SK-N-SH (cell line): ENCODE results near the gene THEM4.
"Not testable (repeated sequence)": the region's sequence is repeated elsewhere in the genome, so short reads cannot be mapped to it uniquely, and the experiment has no call there.

Source experiments
- USF1 ChIP-seq: IDR thresholded peaks from 2 replicates; pipeline ENCODE4 v1.4.0; 2012; ENCODE audit warnings: low read depth, borderline replicate concordance
- YY1 ChIP-seq: IDR thresholded peaks from 2 replicates; pipeline ENCODE4 v1.4.0; 2012; ENCODE audit warnings: low read depth, mild to moderate bottlenecking
- TF ChIP-seq, protein P1 (sequence below): fragments of 200-600 bp; sonication (generic); IDR thresholded peaks from 2 replicates; pipeline ENCODE4 v1.6.1; 2017; ENCODE audit warnings: antibody characterized with exemption, mild to moderate bottlenecking, moderate library complexity

DNA sequence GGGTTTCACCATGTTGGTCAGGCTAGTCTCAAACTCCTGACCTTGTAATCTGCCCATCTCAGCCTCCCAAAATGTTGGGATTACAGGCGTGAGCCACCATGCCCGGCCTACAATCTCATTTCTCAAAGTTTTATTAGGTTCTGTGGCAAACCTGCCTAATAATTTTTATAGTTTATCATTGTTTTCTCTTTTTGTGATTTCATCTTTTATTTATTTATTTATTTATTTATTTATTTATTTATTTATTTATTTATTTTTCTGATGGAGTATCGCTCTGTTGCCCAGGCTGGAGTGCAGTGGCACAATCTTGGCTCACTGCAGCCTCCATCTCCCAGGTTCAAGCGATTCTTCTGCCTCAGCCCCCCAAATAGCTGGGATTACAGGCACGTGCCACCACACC, 24.4 kb downstream of the THEM4 start:
- TF ChIP-seq, protein P1, sequence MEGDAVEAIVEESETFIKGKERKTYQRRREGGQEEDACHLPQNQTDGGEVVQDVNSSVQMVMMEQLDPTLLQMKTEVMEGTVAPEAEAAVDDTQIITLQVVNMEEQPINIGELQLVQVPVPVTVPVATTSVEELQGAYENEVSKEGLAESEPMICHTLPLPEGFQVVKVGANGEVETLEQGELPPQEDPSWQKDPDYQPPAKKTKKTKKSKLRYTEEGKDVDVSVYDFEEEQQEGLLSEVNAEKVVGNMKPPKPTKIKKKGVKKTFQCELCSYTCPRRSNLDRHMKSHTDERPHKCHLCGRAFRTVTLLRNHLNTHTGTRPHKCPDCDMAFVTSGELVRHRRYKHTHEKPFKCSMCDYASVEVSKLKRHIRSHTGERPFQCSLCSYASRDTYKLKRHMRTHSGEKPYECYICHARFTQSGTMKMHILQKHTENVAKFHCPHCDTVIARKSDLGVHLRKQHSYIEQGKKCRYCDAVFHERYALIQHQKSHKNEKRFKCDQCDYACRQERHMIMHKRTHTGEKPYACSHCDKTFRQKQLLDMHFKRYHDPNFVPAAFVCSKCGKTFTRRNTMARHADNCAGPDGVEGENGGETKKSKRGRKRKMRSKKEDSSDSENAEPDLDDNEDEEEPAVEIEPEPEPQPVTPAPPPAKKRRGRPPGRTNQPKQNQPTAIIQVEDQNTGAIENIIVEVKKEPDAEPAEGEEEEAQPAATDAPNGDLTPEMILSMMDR: not testable (repeated sequence)
- TF ChIP-seq USF1, YY1: not testable (repeated sequence)
